Endometrial microvascular endothelial cells (primary cell): ENCODE data around the gene CRISPLD2. TPM values are rescaled to one million over a fixed set of nuclear protein-coding genes. Genes with fewer than 3 reads are reported as not detected.

Source experiments
- in situ Hi-C: cut with HindIII; loops from 2 replicates; pipeline ENCODE4 v1.10.0; 2017; ENCODE audit warnings: low sequenced_read_pairs, low pct_unique_long_range_greater_than_20kb; ENCODE audit errors: inconsistent ontology term
- total RNA-seq: library from RNA; depleted of rRNA; stranded (reverse); fragments of >200 nt; gene quantifications from one replicate; pipeline ENCODE4 v1.2.3, GENCODE V29; 2015; ENCODE audit errors: inconsistent ontology term

Gene CRISPLD2, protein sequence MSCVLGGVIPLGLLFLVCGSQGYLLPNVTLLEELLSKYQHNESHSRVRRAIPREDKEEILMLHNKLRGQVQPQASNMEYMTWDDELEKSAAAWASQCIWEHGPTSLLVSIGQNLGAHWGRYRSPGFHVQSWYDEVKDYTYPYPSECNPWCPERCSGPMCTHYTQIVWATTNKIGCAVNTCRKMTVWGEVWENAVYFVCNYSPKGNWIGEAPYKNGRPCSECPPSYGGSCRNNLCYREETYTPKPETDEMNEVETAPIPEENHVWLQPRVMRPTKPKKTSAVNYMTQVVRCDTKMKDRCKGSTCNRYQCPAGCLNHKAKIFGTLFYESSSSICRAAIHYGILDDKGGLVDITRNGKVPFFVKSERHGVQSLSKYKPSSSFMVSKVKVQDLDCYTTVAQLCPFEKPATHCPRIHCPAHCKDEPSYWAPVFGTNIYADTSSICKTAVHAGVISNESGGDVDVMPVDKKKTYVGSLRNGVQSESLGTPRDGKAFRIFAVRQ
- 8.6 TPM for total RNA-seq

DNA sequence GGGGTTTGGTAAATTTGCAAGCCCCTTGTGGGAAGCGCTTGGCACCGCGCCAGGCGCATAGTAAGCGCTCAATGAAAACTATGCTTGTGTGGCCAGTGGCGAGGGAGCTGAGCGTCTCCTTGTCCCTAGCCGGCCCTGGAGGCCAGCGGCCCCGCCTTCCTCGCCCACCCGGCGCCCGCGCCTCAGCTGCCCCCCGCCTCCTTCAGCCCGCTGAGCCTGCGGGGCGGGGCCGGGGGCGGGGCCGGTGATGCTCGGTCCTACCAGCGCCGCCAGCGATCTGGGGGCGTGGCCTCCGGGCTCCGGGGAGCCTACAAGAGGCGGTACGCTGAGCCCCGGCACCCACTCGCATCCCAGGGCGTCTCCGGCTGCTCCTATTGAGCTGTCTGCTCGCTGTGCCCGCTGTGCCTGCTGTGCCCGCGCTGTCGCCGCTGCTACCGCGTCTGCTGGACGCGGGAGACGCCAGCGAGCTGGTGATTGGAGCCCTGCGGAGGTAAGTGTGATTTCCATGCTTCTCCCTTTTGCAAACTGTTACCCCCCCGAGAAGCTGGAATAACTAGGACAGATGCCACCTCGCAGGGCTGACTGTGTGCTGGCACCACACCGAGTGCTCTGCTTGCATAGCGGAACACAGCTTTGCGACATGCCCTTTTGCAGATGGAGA, at the start of gene CRISPLD2:
TSS of gene CRISPLD2 (plus strand) at position 342 of the 661 bp plus-strand sequence. CDS start 18,511 bp downstream, outside the sequence.
- in situ Hi-C loops = no loop called here

DNA sequence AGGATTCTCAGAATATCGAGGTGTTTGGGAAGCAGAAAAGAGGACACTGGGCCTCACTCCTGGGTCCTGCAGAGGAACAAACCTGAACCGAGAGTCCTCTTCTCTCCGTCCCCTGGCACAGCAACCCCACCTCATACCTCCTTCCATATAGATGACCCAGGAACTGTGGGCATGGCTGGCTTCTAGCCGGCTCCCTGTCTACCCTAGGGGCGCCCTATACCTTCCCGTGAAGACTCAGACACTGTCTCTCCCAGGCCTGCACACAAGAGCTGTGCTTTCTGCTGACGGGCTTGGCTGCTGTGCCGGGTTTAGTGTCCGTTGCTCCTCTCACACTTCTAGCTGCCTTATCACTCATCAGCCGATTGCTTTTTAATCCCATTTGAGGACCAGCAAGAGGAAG, 46.5 kb upstream of the CRISPLD2 start:
- in situ Hi-C loops = no loop called here

DNA sequence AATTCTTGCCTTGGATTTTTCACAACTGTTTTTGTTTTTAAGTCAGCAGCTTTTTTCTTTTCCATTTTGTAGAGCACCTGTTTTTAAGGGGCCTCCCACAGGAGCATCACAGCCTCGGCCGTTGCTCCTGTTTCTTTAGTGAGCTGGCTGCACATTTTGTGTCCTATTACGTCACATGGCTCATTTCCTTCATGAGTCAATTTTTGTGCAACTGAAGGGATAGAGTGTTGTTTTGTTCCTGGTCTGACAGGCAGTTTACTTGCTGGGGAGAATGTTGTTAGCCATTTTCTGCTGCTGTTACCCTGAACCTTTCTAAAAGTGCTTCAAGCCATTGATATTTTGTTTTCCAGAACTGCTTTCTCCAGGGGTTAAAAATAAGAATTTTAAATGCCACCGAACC, 45.0 kb upstream of the CRISPLD2 start:
- in situ Hi-C loops = no loop called here

DNA sequence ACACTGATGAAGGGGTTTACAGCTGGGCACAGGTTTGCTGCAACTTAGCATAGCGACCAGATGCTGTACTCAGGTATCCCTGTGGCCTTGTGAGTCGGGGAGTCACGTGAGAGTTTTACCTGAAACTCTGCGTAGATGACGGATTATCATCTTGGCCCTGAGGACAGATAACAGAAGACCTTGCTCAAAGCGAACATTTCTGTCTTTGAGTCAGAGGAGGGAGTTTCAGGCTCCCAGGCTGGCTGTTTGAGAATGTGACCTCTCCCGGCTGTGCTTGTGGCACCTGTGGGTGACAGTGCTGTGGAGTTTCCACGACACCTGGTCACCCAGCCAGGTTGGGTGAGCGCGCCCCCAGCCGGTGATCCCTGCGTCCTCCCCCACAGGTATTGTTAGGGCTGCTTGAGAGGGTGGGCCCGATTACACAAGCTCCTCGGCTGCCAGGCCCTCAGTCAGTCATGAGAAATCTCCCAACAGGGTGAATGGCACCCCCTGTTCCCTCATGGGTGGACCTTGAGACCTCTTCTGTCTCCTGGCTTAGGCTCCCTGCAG, 44.4 kb upstream of the CRISPLD2 start:
- in situ Hi-C loops = no loop called here

DNA sequence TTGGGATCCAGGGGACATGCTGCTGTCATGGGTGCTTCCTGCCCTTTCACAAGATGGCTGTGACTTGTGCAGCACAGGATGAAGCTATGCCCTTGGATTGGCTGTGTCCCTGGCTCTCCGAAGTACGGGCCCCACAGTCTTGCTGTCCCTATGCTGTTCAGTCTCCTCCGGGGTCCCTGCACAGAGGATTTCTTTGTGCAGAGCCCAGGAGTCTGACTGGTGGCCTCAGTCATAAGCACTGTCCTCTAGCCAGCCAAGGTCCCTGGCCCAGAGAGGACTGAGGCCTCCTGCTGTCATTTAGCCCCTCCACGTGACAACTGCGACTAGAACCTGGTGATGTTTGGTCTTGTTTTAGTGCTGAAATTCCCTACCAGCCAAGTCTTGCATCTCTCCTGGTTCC, 42.4 kb upstream of the CRISPLD2 start:
- in situ Hi-C loops = no loop called here

DNA sequence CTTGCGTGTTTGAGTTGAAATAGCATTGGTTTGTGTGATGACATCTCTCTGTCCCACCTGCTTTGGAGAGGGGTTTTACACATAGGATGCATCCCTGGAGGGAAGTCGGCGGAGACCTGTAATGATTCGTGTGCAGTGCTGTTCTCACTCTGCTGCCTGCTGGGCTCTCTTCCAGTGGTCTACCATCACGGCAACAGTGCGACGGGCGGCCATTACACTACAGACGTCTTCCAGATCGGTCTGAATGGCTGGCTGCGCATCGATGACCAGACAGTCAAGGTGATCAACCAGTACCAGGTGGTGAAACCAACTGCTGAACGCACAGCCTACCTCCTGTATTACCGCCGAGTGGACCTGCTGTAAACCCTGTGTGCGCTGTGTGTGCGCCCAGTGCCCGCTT, 41.1 kb upstream of the CRISPLD2 start:
- in situ Hi-C loops = no loop called here

DNA sequence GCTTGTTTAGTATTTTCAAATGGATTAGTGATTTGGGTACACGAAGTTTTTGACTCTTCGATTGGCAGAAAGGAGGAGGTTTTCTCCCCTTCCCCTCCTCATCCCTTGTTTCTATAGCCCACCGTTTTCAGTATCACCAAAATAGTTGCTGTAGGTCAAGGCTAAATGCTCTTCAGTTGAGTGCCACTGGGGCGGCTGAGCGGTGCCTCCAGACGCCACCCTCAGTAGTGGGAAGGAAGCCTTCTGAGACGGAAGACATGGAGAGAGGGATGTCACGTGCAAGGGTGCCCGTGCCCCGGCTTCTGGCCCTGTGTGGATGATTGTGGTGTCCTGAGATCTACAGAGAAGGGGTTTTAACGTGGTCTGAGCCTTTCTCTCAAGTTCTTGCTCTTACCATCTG, 39.7 kb upstream of the CRISPLD2 start:
- in situ Hi-C loops = no loop called here

DNA sequence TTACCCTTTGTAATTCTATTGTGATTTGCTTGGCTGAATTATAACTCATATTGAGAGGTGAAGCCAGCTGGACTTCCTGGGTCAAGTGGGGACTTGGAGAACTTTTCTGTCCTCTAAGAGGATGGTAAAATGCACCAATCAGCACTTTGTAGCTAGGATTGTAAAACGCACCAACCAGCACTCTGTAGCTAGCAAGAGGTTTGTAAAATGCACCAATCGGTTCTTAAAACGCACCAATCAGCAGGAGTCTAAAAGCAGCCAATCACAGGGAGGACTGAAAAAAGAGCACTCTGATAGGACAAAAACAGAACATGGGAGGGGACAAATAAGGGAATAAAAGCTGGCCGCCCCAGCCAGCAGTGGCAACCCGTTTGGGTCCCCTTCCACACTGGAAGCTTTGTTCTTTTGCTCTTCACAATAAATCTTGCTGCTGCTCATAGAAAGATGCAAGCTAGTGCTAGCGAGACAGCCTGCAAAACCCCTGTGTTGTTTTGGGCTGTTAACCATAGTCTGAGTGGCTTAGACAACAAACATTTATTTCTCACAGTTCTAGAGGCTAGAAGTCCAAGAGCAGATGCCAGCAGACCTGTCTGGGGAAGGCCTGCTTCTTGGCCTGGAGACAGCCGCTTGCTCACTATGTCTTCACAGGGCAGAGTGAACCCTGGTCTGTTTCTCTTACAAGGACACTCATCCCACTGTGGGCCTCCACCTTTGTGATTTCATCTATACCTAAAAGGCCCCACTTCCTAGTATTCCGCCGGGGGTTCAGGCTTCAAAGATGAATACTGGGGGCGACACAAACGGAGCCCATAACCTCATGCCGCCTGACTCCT, 39.0 kb upstream of the CRISPLD2 start:
- in situ Hi-C loops = no loop called here

DNA sequence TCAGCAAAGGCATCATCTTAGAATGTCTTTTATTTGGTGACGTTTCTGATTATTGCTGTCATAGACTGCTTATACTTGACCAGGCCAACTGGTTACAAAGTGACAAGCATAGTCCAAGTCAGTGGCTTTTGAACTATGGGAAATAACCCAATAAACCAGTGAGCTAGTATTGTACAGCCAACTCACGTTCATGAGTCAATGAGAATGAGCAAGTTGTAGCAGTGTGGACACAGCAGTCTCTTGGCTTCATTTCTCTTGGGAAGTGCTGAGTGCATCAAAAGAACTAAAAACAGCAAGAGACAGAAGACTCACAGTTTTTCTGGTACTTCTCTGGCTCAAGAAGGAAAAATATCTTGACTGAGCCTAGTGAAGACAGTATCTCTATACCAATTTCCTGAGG, 36.9 kb upstream of the CRISPLD2 start:
- in situ Hi-C loops = no loop called here

DNA sequence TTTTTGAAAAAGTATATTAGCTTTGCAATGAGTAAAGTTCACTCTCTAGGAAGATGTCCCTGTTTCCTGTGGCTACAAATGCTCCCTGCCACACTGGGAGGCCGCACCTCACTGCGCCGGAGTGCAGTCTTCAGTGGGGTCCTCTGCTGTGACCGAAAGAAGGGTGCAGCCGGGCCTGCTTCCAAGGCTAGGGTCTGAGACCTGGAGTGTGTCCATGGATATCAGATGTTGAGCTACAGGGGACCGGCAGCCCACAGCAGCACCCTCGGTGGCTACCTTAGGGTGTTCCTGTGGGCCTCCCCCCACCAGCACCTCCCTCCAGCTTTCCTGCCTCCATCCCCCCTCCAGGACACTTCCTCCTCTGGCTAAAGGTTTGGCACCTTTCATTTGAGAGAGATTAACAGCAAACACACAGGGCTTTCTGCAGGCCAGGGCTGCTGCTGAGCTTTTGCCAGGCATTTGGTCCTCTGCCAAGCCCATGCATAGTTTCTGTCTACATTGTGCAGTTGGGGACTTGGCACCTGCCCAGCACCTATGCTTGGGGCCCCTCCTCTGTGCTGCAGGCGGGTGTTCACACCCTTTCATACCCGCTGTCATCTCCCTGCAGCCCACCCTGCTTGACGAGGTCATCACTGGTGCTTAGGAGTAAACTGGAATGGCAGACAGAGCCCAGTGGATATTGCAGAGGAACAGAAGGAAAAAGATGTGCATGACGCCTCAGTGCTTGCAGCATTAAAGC, 33.8 kb upstream of the CRISPLD2 start:
- in situ Hi-C loops = no loop called here

DNA sequence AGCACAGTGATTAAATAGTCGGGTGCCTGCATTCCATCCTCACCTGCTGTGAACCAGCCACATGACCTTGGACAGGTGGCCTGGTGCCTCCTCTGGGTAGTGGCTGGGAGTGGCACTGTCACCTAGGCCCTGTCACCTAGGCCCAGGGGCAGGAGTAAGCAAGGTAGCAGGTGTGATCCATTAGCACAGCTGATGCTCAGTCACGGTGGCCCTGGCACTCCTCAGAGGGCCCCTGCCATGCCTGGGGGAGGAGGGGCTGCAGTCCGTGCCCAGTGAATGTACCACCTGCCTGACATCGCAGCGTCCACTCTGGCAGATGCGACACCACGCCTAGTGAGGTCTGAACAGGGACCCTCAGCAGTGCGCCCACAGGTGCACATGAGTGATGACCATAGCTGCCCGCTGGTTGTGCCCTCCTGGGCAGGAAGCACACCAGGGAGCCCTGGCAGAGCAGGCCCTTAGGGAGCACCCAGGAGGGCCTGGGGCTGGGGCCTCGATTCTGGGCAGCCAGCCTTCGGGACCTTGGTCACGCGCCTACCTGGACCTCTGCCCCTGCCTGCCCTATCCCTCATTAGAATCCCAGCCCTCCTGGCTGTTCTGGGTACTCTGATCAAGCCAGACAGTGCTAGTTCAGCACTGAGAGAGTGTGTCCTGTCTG, 33.1 kb upstream of the CRISPLD2 start:
- in situ Hi-C loops = no loop called here

DNA sequence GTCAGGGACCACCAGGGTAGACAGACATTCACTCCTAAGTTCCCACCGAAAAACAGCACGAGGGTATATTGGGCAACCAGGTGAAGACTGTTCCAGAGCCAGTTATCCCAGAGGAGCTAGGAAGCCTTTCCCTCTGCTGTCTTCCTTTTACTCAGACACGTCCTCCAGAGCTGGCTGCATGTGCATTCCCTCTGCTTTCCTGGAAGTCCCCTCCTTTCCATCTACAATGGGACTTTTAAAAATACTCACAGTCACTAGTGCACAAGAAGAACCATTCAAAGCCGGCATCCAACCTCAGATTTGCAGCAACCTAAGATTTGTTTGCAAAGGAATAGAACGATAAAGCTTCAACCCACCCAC, 32.5 kb upstream of the CRISPLD2 start:
- in situ Hi-C loops = no loop called here

DNA sequence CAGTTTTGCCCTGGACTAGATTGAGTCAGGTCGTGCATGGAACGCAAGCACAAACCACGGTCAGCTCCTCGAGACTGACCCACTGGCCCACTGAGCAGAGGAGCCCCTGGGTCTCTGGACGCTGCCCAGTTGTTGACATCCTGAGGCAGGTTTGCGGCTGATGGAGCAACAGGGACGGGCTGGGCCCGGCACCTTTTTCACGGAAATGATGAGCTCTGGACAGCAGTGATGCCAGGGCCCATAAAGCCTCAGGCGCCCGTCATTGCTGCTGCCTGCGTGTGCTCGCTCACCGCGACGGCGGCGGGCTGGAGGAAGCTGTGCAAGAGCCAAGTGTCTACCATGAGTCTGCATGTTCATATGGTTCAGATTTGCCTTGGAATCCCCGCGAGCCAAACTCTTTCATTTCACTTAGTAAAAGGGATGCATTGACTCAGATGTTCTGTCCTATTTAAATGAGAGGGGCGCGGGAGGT, 30.8 kb upstream of the CRISPLD2 start:
- in situ Hi-C loops = no loop called here

DNA sequence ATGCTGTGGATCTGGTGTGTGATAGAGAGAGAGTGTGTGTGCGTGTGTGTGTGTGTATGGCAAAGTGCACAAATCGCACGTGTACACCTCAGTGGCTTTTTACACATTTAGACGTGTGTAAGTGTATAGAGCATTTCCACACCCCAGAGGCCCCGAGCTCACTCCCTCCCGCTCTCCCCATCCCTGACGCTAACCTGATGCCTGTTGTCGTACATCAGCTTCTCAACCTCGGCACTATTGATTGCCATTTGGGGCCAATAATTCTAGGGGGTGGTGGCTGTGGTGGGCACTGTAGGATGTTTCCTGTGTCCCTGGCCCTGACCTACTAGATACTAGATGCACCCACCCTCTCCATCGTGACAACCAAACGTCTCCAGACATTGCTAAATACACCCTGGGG, 30.4 kb upstream of the CRISPLD2 start:
- in situ Hi-C loops = no loop called here

DNA sequence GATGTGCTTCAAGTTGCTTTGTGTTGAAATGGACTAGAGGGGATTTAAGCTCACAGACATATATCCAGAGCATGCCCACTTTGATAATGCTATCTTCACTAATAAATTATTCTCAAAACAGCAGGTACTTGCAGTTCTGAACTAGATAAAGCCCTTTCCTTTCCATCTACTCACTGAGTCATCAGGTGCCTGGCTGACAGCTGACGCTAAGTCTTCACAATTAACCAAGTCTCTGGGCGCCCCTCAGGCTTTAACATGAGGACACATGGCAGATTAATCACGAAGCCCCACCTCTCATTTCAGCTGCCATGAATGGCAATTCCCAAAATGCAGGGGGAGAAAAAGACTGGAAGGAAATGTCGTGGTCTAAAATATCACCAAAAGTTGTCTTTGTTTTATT, 29.5 kb upstream of the CRISPLD2 start:
- in situ Hi-C loops = no loop called here

DNA sequence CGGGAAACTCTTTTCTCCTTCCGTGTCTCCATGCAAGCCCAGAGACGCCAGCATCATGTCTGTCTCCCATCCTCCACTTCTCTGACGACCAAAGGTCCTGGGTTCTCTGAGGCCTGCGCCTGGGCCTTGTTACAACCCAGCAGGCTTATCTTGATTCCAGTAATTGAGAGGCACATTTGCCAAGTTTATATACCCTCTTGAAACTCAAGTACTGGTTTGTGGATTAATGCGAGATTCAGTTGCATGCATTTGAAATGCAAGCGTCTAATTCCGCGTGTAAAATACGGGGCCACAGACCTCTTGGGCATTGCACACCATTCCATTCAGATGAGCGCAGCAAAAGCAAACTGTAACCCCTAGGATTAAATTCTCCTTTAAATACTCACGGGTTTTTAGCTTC, 28.7 kb upstream of the CRISPLD2 start:
- in situ Hi-C loops = no loop called here

DNA sequence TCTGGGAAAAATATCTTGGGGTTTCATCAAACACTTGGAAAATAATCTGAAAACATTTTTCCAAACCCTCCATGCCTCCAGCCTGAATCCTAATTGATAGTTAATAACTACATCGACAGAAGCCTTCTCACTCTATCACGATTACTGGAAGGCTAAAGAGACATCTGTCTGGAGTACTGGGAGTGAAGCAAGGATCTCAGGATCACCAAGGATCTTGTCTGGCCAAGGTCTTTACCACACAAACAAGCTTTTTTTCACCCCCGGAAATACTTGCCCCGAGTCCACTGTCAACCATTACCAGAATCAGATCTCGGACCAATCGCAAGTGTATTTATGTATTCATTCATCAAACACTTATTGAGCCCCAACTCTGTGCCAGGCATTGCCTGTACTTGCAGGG, 28.3 kb upstream of the CRISPLD2 start:
- in situ Hi-C loops = no loop called here

DNA sequence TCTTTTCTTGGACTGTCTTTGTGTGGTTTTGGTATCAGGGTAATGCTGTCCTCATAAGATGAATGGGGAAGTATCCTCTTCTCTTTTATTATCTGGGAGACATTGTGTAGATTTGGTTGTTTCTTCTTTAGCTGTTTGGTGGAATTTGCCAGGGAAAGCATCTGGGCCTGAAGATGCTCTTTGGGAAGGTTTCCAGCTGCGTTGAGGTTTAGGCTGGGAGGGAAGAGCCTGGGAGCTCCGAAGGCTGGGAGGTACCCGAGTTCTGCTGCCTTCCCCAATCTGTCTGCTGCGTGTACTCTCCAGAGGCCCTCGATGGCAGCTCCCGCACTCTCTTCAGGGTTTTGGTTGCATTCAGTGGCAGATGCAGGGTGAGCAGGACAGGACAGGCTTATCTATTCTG, 25.6 kb upstream of the CRISPLD2 start:
- in situ Hi-C loops = no loop called here
